ENCODE measurements around the gene NECAB2.

DNA sequence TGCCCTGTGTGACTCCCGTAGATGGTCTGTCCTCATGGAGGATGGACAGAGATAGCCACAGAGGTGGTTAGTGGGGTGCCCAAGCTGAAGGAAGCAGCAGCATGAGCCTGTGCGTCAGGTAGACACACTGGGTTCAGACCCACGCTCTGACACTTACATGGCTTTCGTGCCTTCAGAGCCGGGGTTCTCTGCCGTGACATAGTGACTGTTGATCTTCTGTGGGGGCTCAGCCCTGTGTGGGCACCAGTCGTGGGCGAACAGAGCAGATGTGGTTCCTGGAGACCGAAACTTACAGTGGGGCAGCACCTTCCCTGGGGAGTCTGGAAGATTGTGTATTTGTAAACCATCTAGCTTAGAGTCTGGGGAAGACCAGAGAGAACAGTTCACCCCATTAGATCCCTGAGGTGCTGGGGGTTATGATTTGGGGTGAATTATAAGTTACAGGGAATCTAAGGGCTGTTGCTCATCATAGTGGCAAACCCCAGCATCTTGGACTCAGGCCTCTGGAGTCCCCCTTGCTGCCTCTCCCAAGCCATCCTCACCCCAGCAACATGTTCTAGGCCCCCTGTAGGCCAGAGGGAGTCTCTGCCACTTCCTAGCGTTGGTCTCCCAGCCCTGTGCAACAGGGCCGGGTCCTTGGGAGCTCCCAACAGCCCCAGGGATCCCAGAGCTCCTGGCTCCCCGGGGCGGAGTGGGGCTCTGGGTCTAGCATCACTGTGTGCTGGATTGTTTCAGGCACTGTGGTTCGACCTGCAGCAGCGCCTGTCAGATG, 28.6 kb downstream of the NECAB2 start:
- TF ChIP-seq, protein P1, sequence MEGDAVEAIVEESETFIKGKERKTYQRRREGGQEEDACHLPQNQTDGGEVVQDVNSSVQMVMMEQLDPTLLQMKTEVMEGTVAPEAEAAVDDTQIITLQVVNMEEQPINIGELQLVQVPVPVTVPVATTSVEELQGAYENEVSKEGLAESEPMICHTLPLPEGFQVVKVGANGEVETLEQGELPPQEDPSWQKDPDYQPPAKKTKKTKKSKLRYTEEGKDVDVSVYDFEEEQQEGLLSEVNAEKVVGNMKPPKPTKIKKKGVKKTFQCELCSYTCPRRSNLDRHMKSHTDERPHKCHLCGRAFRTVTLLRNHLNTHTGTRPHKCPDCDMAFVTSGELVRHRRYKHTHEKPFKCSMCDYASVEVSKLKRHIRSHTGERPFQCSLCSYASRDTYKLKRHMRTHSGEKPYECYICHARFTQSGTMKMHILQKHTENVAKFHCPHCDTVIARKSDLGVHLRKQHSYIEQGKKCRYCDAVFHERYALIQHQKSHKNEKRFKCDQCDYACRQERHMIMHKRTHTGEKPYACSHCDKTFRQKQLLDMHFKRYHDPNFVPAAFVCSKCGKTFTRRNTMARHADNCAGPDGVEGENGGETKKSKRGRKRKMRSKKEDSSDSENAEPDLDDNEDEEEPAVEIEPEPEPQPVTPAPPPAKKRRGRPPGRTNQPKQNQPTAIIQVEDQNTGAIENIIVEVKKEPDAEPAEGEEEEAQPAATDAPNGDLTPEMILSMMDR (IDR thresholded peaks at IDR 0.05; ENCODE audit: low read length): no peak
- no peak for TF ChIP-seq EZH2 (optimal IDR thresholded peaks at IDR 0.05; ENCODE audit: low read depth, low read length)
- TF ChIP-seq EZH2phosphoT487 (IDR thresholded peaks at IDR 0.05; ENCODE audit: low read length): no peak
